Airway epithelial cell (primary cell): ENCODE results near the gene TAS2R13. TPM values are rescaled to one million over a fixed set of nuclear protein-coding genes. Genes with fewer than 3 reads are reported as not detected.

ENCODE experiments used
- total RNA-seq: library from RNA; depleted of rRNA; stranded (reverse); fragments of >200 nt; gene quantifications from 2 replicates; pipeline ENCODE4 v1.2.3, GENCODE V29; 2015

TAS2R13 gene, protein sequence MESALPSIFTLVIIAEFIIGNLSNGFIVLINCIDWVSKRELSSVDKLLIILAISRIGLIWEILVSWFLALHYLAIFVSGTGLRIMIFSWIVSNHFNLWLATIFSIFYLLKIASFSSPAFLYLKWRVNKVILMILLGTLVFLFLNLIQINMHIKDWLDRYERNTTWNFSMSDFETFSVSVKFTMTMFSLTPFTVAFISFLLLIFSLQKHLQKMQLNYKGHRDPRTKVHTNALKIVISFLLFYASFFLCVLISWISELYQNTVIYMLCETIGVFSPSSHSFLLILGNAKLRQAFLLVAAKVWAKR
- 0.14 TPM in 1 of 2 replicates, not detected in the other for total RNA-seq

DNA sequence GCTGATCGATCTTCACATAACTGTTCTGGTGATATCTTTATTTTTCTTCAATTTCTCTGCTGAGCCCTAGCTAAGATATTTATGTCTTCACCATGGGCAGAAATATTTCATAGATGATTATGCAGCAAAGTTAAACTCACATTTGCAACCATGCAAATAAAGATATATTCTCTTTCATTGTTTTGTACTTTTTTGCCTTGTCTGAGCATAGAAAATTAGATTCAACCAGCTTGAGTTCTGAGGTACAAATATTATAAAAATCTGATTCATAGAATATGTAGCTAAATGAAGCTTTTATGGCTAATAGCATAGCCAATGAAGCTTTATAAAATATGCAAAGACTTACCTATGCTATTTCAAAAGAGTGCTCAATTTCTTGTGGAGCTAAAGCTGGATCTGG is at the start of gene TAS2R13:
TSS of gene TAS2R13 (minus strand) at position 101 of the 400 bp plus-strand sequence. CDS start 264 bp downstream, outside the sequence.

DNA sequence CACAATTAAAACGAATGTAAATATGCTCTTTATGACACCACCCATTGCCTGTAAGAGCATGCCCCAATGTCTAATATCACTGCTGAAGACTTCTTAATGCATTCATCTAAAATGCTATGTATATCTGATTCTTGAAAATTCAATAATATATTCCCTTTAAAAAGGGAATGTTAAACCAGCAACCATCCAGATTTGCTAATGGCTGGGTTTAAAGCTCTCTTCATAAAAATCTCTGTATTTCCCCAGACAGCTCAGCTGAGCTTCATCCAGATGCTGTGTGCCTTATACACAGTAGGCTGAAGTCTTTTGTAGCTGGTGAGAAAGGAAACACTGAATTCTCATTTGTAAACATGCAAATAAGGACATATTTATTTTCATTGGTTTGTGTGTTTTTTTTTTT is 29.8 kb upstream of the TAS2R13 start, which contains the start of gene TAS2R14:
TSS of gene TAS2R14 (minus strand) at position 101 of the 400 bp plus-strand sequence. CDS start at position 45, 56 bp downstream.

DNA sequence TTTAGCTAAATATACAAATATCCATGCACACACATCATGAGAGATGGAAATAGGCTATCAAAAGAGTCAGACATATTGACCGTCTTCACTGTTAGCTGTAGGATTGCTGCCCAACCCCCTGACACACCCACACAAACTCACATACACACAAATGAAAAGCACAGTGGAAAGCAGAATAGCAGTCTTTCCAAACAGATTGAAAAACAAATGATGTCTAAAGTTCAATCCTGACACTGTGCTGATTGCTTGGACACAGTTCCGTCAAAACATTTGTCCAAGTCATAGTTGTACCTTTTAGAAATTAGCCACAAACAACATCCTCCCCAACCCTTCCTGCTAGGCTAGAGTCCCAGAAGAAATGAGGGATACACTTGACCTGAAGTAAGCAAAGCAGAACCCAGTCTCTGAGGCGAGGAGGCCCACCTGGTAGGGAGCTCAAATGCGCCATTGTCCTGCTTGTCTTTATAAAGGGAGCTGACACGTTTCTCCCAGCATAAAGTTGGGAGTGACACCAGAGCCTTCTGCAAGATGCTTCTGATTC is 19.5 kb upstream of the TAS2R13 start, which contains the start of gene PRH2:
TSS of gene PRH2 (plus strand) at position 491 of the 541 bp plus-strand sequence. CDS start at position 529, 38 bp downstream.

DNA sequence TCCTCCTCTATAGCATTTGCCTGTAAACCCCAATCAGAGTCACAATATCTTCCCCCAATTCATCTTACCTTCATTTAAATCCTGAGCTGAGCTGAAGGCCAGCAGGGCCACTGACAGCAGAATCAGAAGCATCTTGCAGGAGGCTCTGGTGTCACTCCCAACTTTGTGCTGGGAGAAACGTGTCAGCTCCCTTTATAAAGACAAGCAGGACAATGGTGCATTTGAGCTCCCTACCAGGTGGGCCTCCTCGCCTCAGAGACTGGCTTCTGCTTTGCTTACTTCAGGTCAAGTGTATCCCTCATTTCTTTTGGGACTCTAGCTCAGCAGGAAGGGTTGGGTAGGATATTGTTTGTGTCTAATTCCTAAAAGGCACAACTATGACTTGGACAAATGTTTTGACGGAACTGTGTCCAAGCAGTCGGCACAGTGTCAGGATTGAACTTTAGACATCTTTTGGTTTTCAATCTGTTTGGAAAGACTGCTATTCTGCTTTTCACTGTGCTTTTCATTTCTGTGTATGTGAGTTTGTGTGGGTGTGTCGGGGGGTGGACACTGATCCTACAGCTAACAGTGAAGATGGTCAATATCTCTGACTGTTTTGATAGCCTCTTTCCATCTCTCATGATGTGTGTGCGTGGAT is 25.2 kb downstream of the TAS2R13 start, which contains the start of gene PRH1:
TSS of gene PRH1 (minus strand) at position 170 of the 640 bp plus-strand sequence. CDS start at position 132, 38 bp downstream.

Other genes with a start within 250 kb of the TAS2R13 start
- 1.2 and 4.1 TPM in 2 replicates for gene STYK1, start 235.5 kb downstream of the TAS2R13 start, total RNA-seq
- gene YBX3, start 186.2 kb downstream of the TAS2R13 start, total RNA-seq: 371 and 373 TPM in 2 replicates
- gene TAS2R7, start 106.9 kb downstream of the TAS2R13 start, total RNA-seq: not detected in 2 replicates
- not detected in 2 replicates for gene TAS2R8, start 102.3 kb downstream of the TAS2R13 start, total RNA-seq
- not detected in 2 replicates for gene TAS2R9, start 99.4 kb downstream of the TAS2R13 start, total RNA-seq
- gene TAS2R10, start 83.2 kb downstream of the TAS2R13 start, total RNA-seq: 0.14 TPM in 1 of 2 replicates, not detected in the other
- 1.6 TPM in 1 of 2 replicates, not detected in the other for gene PRR4, start 60.1 kb downstream of the TAS2R13 start, total RNA-seq
- gene PRH1, start 25.3 kb downstream of the TAS2R13 start, total RNA-seq: 1.5 and 2.4 TPM in 2 replicates
- gene PRH2, start 19.7 kb upstream of the TAS2R13 start, total RNA-seq: not detected in 2 replicates
- gene TAS2R14, start 29.7 kb upstream of the TAS2R13 start, total RNA-seq: 0.28 TPM in 1 of 2 replicates, not detected in the other
- 0.23 and 0.56 TPM in 2 replicates for gene TAS2R50, start 77.3 kb upstream of the TAS2R13 start, total RNA-seq
- 0.21 TPM in 1 of 2 replicates, not detected in the other for gene TAS2R20, start 88.7 kb upstream of the TAS2R13 start, total RNA-seq
- 0.65 TPM in 1 of 2 replicates, not detected in the other for gene TAS2R19, start 113.1 kb upstream of the TAS2R13 start, total RNA-seq
- gene TAS2R31, start 121.8 kb upstream of the TAS2R13 start, total RNA-seq: 0.99 TPM in 1 of 2 replicates, not detected in the other
- gene TAS2R46, start 152.7 kb upstream of the TAS2R13 start, total RNA-seq: not detected in 2 replicates
- gene TAS2R43, start 182.8 kb upstream of the TAS2R13 start, total RNA-seq: 0.28 TPM in 1 of 2 replicates, not detected in the other
- 0.56 TPM in 1 of 2 replicates, not detected in the other for gene TAS2R30, start 225.1 kb upstream of the TAS2R13 start, total RNA-seq